GM10266 (cell line): ENCODE measurements around the gene TNFRSF18.

Experiments
- DNase-seq: peaks from one replicate; pipeline ENCODE4 v3.0.0; 2012; ENCODE audit errors: extremely low spot score
- TF ChIP-seq, protein P1 (sequence below): IDR thresholded peaks from 2 replicates; pipeline ENCODE4 v1.5.1; 2012; ENCODE audit warnings: mild to moderate bottlenecking, low read depth; ENCODE audit not compliant: control insufficient read depth, insufficient read depth; ENCODE audit errors: missing control alignments

TNFRSF18 gene

GRCh38 chr1:1167841-1168450, 38.4 kb downstream of the TNFRSF18 start:
- TF ChIP-seq, protein P1, sequence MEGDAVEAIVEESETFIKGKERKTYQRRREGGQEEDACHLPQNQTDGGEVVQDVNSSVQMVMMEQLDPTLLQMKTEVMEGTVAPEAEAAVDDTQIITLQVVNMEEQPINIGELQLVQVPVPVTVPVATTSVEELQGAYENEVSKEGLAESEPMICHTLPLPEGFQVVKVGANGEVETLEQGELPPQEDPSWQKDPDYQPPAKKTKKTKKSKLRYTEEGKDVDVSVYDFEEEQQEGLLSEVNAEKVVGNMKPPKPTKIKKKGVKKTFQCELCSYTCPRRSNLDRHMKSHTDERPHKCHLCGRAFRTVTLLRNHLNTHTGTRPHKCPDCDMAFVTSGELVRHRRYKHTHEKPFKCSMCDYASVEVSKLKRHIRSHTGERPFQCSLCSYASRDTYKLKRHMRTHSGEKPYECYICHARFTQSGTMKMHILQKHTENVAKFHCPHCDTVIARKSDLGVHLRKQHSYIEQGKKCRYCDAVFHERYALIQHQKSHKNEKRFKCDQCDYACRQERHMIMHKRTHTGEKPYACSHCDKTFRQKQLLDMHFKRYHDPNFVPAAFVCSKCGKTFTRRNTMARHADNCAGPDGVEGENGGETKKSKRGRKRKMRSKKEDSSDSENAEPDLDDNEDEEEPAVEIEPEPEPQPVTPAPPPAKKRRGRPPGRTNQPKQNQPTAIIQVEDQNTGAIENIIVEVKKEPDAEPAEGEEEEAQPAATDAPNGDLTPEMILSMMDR = no peak
- no peak for DNase-seq

- TF ChIP-seq, protein P1 = no peak
- no peak for DNase-seq
Observed at GRCh38 chr1:1167398-1167821, 39.0 kb downstream of the TNFRSF18 start.

DNA sequence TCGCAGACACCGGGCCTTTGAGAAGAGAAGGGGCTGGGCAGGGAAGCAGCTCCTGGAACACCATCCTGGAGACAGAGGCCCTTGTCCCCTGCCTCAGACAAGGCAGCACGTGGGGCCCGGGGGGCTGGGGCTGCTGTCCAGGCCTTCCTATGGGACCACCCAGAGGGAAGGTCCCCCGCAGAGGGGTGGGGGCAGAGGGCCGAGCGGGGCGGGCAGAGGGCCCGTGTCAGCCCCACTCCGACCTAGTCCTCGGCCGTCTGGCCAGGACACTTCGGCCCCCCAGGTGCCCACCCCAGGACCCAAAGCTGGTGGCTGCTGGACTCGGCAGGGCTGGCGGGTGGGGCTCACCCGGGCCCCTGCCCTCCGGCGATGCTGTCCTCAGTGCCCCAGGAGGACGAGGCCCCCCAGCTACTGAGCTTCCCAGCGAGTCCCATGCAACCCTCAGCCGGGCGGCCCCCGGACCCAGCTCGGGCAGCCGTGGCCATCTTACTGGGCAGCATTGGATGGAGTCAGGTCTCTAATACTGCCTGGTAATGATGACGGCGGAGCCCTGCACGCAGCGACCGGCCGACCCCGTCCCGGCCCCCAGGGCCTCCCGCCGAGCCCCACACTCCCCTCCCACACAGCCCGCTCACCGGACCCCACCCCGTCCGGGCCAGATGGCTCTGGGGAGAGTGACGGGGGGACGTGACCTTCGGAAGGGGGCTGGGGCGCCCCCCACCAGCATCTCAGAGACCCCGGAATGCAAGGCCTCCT, 39.6 kb downstream of the TNFRSF18 start:
- no peak for DNase-seq
- TF ChIP-seq, protein P1 = no peak

DNA sequence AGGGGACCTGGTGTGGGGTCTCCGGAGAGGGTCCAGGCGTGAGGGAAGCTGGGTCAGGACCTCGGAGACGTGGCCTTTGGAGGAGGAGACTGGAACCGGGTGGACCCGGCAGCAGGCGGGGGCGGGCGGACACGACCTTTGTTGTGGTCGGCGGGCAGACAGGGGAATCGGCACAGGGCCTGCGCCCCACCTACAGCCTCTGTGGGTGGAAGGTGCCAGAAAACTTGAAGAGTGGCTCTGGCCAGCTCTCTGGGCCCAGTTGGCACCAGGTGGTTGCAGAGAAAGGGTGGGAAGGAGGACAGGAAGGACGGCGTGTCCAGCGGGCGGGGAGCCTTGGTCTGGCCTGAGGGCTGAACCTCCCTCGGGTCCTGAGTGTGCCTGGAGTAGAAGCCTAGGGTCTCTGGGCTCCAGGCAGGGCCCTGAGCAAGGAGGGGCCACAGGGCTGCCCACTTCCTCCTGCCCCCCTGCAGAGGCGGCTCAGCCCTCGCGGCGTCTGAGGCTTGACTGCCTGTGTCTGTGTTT, 40.4 kb downstream of the TNFRSF18 start:
- no peak for DNase-seq
- TF ChIP-seq, protein P1 = no peak

GRCh38 chr1:1165485-1165884, 40.9 kb downstream of the TNFRSF18 start:
- DNase-seq = no peak
- TF ChIP-seq, protein P1 = no peak

DNA sequence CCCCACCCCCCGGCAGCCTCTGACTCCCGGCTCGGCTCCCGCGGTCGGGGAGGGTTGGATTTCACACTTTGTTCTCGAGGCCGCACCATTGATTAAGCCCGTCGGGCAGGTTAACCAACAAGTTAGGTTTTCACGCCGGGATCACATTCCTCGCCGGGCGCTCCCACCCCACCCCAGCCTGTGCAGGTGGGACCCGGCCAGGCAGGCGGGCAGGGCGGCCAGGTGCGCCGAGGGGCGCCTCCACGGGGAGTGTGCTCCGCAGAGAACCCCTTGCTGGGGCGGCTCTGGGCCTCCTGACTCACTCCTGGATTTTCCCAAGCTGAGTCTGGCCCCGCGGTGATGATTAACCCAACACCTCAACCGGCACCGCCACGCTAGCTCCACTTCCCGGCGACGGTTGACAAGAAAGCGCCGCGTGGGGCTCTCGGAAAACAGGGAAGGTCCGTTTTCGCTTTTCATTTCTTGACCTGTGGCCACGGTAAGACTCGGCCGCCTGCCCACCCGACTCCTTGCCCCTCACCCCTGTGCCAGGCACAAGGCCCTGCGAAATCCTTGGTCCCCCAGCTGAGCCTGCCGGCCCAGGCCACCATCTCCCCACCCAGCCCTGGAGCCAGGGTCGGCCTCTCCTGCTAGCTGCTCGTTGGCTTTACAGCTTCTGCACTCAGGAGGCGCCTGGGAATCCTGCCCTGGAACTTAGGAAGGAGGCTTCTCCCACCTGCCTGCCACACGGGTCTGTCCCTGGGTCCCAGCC, 41.5 kb downstream of the TNFRSF18 start:
- DNase-seq = no peak
- TF ChIP-seq, protein P1 = no peak
